Left ventricle myocardium inferior (tissue), 1 donor: Measurements from ENCODE around the gene SNAP23. TPM values are rescaled to one million over a fixed set of nuclear protein-coding genes. Genes with fewer than 3 reads are reported as not detected.

Experiments
- DNase-seq: peaks from one replicate; pipeline ENCODE4 v3.0.0-alpha.2; 2020
- H3K27ac ChIP-seq: fragments of 200-600 bp; replicated peaks from 2 replicates; pipeline ENCODE4 v1.8.0; 2021
- H3K27me3 ChIP-seq: fragments of 200-600 bp; 2 replicates; pipeline ENCODE4 v1.8.0; 2021; ENCODE audit warnings: low read depth
- H3K36me3 ChIP-seq: fragments of 200-600 bp; 2 replicates; pipeline ENCODE4 v1.8.0; 2021
- H3K4me1 ChIP-seq: fragments of 200-600 bp; 2 replicates; pipeline ENCODE4 v1.8.0; 2021
- H3K4me3 ChIP-seq: fragments of 200-600 bp; 2 replicates; pipeline ENCODE4 v1.8.0; 2021; ENCODE audit warnings: mild to moderate bottlenecking, moderate library complexity
- H3K9me3 ChIP-seq: fragments of 200-600 bp; replicated peaks from 2 replicates; pipeline ENCODE4 v1.8.0; 2021
- CTCF ChIP-seq: fragments of 200-600 bp; IDR thresholded peaks from 2 replicates; pipeline ENCODE4 v1.8.0; 2021; ENCODE audit warnings: antibody characterized with exemption, mild to moderate bottlenecking, borderline replicate concordance
- intact Hi-C: fragments of 100-400 bp; cut with micrococcal nuclease; formaldehyde crosslinking; loops from one replicate; pipeline ENCODE4 v1.11.0; 2022
- total RNA-seq: library from RNA; stranded (reverse); fragmentation: NEBNext Ultra II Directional; extraction: Animal tissue kit (Norgen Biotek cat#: 25700); gene quantifications from one replicate; pipeline ENCODE4 v1.2.1, GENCODE V29; 2021
- donor health status: DM: no; HTN: yes; CAD: no; lungs with severe emphysema.

Gene SNAP23
- total RNA-seq, 1 donor from 2014 or later: 34.1 TPM

- Histone ChIP-seq H3K27ac (no peak overlapping the region), H3K4me3 (peak overlapping the region; percentile 65), H3K9me3 (no peaks in the 10 kb centered on the region), H3K4me1 (peaks cover 92% of the 10 kb centered on the region), H3K36me3 (peaks cover 45% of the 10 kb centered on the region), H3K27me3 (no peaks in the 10 kb centered on the region)
- TF ChIP-seq CTCF: no peak
- no peak for DNase-seq
- intact Hi-C loops: no loop called here
These were observed 41.6 kb upstream of the SNAP23 start for GRCh38 chr15:42453826-42454225.

GRCh38 chr15:42456531-42456930, 38.9 kb upstream of the SNAP23 start:
- intact Hi-C loops: no loop called here
- H3K4me3 ChIP-seq: peak overlapping the region; percentile 65
- H3K36me3 ChIP-seq: peaks cover 18% of the 10 kb centered on the region
- DNase-seq: no peak
- H3K27me3 ChIP-seq: no peaks in the 10 kb centered on the region
- no peak for TF ChIP-seq CTCF
- no peaks in the 10 kb centered on the region for H3K9me3 ChIP-seq
- peak overlapping the region; percentile 90 for H3K27ac ChIP-seq
- H3K4me1 ChIP-seq: peaks cover 81% of the 10 kb centered on the region

GRCh38 chr15:42456971-42457370, 38.5 kb upstream of the SNAP23 start:
- no peaks in the 10 kb centered on the region for H3K9me3 ChIP-seq
- H3K27me3 ChIP-seq: no peaks in the 10 kb centered on the region
- H3K4me1 ChIP-seq: peaks cover 81% of the 10 kb centered on the region
- H3K36me3 ChIP-seq: peaks cover 14% of the 10 kb centered on the region
- peak overlapping the region; percentile 90 for H3K27ac ChIP-seq
- TF ChIP-seq CTCF: no peak
- intact Hi-C loops: no loop called here
- H3K4me3 ChIP-seq: peak overlapping the region; percentile 65
- DNase-seq: no peak

GRCh38 chr15:42457445-42458442, 37.7 kb upstream of the SNAP23 start:
- DNase-seq: peak; percentile 70
- intact Hi-C loops: no loop called here
- peaks cover 74% of the 10 kb centered on the region for H3K4me1 ChIP-seq

GRCh38 chr15:42461261-42461660, 34.2 kb upstream of the SNAP23 start:
- H3K27me3 ChIP-seq: no peaks in the 10 kb centered on the region
- H3K4me3 ChIP-seq: no peak overlapping the region
- no peak for DNase-seq
- intact Hi-C loops: no loop called here
- no peak for TF ChIP-seq CTCF
- peak overlapping the region; percentile 90 for H3K27ac ChIP-seq
- peaks cover 41% of the 10 kb centered on the region for H3K4me1 ChIP-seq
- H3K36me3 ChIP-seq: peaks cover 19% of the 10 kb centered on the region
- H3K9me3 ChIP-seq: no peaks in the 10 kb centered on the region

More at GRCh38 chr15:42457445-42458442, 37.7 kb upstream of the SNAP23 start:
- peaks cover 10% of the 10 kb centered on the region for H3K36me3 ChIP-seq
- H3K27me3 ChIP-seq: no peaks in the 10 kb centered on the region
- H3K27ac ChIP-seq: peak overlapping the region; percentile 90
- peak overlapping the region; percentile 65 for H3K4me3 ChIP-seq
- TF ChIP-seq CTCF: no peak
- H3K9me3 ChIP-seq: no peaks in the 10 kb centered on the region
